ENCODE data around the gene FN1. TPM values are rescaled to one million over a fixed set of nuclear protein-coding genes. Genes with fewer than 3 reads are reported as not detected.
A peak's percentile ranks its signal among the peaks of the same experiment; 100 is the strongest.

The FN1 gene
- polyA plus RNA-seq, 1 of the 3 experiments (the other 2 are of a cell fraction) = 1,671 TPM

DNA sequence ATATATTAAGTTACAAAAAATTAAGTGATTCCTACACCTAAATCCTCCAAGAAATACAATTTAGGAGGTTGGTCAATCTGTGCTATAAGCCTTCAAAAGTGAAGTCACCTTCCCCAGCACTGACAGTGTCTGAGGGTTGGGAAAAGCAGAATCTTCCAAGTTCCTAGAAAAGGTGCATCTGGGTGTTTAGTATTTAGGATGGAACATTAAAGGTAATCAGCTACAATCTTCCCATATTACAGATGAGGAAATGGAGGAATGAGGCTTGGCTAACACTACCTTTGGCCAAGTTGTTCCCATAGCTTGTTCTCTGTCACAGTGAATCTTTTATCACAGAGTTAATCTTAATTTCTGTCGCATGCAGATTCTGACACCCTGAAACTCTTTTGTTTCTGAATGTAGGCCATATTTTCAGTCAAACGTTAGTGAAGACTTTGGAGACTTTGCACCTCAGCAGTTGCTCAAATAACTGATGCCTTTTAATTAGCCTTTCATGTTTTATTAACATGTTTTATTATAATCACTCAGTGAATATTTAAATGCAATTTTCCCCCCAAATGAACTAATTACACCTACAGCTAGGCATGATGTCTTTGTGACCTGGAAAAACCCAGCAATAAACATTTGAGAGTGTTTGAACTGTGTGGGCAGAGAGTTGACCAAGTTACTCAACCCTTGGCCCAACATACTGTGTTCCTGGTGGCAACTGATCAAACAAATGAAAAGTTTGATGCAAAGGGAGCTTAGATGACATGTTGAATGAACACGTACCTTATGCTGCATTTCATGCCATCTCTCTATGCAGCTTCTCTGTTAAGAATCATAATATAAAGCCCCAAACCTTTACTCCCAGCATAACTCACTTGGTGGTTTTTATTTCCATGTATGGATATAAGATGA lies 17.6 kb downstream of the FN1 start (continued):
- TF ChIP-seq, protein P1, sequence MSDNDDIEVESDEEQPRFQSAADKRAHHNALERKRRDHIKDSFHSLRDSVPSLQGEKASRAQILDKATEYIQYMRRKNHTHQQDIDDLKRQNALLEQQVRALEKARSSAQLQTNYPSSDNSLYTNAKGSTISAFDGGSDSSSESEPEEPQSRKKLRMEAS (IDR thresholded peaks at IDR 0.05; ENCODE audit: low read depth) = no peak
- TF ChIP-seq RFX5 (IDR thresholded peaks at IDR 0.05; ENCODE audit: low read length) = no peak
- no peak for TF ChIP-seq CHD2 (IDR thresholded peaks at IDR 0.05; ENCODE audit: low read length, partially characterized antibody)
- no peak for TF ChIP-seq RAD21 (IDR thresholded peaks at IDR 0.05; ENCODE audit: low read length)

DNA sequence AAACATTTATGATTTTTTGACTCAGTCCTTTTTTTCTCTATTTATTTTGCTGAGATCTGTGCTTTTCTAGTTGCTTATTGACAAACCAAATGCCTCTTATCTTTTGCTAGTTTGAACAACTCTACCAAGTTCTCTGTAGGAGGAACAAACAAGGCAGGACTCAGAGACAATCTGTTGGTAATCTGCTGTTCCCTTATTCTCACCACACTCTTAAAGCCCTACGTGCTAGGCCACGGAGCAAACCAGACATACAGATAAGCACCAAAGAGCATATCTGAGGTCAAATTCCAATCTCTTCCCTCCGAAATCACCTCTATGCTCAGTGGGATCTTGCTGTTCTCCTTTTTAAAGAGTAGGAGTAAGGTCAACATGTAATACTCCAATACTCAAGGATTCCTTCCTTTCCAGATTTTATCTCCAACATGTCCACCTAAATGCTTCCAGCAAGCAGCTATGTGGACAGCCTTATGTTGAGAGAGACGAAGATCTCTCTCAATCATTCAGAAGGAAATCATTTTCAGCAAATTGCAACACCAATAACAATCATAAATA lies 18.4 kb downstream of the FN1 start:
- no peak overlapping the region for H2AFZ ChIP-seq (ENCODE audit: low read depth)
- no peak overlapping the region for H3K4me3 ChIP-seq (ENCODE audit: low read depth in 2 of 2, low read length in 1 of 2)
- no peak overlapping the region; the same call in 1 of the 2 replicates for H3K9ac ChIP-seq
- H3F3A ChIP-seq (replicated peaks; ENCODE audit: insufficient read depth) = peaks cover 99% of the 10 kb centered on the region
- peaks cover 94% of the 10 kb centered on the region for H3K79me2 ChIP-seq (ENCODE audit: insufficient read depth)
- ChIA-PET CTCF (no interaction called here), POLR2A (no interaction called here)
- no peaks in the 10 kb centered on the region for H3K9me2 ChIP-seq
- no peaks in the 10 kb centered on the region for H3K9me3 ChIP-seq
- H3K4me2 ChIP-seq = peak overlapping the region; percentile 39; the same call in 1 of the 2 replicates
- H3K4me1 ChIP-seq (ENCODE audit: control insufficient read depth in 1 of 2, insufficient read depth in 2 of 2, low read depth in 1 of 2, low read length in 1 of 2) = peaks cover 0 to 42% of the 10 kb centered on the region in 2 experiments; a peak in 2 of 4 replicates
- H3K27ac ChIP-seq (ENCODE audit: low read depth in 2 of 2, low read length in 1 of 2) = peak overlapping the region in 1 of 2 experiments; percentile 63; a peak in 2 of 4 replicates
- peaks cover 65 to 99% of the 10 kb centered on the region in 2 experiments for H3K36me3 ChIP-seq (replicated peaks in 1 of 2; ENCODE audit: control insufficient read depth in 1 of 2, insufficient read depth in 2 of 2, low read length in 1 of 2)
- H4K20me1 ChIP-seq (ENCODE audit: insufficient read depth) = peaks cover 83% of the 10 kb centered on the region
- no peaks in the 10 kb centered on the region for H3K27me3 ChIP-seq (ENCODE audit: insufficient read depth)
- DNase-seq = no peak
- TF ChIP-seq, protein P2, sequence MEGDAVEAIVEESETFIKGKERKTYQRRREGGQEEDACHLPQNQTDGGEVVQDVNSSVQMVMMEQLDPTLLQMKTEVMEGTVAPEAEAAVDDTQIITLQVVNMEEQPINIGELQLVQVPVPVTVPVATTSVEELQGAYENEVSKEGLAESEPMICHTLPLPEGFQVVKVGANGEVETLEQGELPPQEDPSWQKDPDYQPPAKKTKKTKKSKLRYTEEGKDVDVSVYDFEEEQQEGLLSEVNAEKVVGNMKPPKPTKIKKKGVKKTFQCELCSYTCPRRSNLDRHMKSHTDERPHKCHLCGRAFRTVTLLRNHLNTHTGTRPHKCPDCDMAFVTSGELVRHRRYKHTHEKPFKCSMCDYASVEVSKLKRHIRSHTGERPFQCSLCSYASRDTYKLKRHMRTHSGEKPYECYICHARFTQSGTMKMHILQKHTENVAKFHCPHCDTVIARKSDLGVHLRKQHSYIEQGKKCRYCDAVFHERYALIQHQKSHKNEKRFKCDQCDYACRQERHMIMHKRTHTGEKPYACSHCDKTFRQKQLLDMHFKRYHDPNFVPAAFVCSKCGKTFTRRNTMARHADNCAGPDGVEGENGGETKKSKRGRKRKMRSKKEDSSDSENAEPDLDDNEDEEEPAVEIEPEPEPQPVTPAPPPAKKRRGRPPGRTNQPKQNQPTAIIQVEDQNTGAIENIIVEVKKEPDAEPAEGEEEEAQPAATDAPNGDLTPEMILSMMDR (IDR thresholded peaks at IDR 0.05) = no peak
- WGBS (ENCODE audit: low lambda C conversion rate) = 86% methylated on average over 4 of the region's 4 CpGs

DNA sequence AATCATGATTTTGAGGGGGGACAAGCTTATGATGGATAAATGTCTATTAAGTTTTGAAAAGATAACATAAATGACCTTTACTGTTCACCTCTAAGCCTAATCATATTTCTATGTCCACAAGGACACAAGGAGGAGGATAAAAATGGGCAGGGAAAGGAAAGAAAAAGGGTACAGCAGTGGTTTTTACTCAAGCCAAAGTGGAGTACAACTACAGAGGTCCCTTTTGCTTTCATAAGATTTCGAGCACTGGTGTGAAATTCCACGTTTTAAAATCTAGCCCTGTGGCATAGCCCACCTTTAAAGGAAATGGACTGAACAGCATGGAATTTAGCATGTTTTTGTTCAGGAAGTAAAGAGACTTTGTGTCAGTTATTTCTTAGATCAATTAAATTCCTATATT lies 19.2 kb downstream of the FN1 start:
- Histone ChIP-seq H3K9ac (no peak overlapping the region), H3K36me3 (replicated peaks in 1 of 2; ENCODE audit: control insufficient read depth in 1 of 2, insufficient read depth in 2 of 2, low read length in 1 of 2) (peaks cover 57 to 98% of the 10 kb centered on the region in 2 experiments), H3K27ac (ENCODE audit: low read depth in 2 of 2, low read length in 1 of 2) (peak overlapping the region in 1 of 2 experiments; percentile 63; a peak in 2 of 4 replicates), H4K20me1 (ENCODE audit: insufficient read depth) (peaks cover 79% of the 10 kb centered on the region), H3K4me2 (no peak overlapping the region), H3K27me3 (ENCODE audit: insufficient read depth) (no peaks in the 10 kb centered on the region), H3K4me1 (ENCODE audit: control insufficient read depth in 1 of 2, insufficient read depth in 2 of 2, low read depth in 1 of 2, low read length in 1 of 2) (peaks cover 0 to 49% of the 10 kb centered on the region in 2 experiments; a peak in 2 of 4 replicates), H3K79me2 (ENCODE audit: insufficient read depth) (peaks cover 86% of the 10 kb centered on the region), H3K4me3 (ENCODE audit: low read depth in 2 of 2, low read length in 1 of 2) (no peak overlapping the region), H3K9me2 (no peaks in the 10 kb centered on the region), H3K9me3 (no peaks in the 10 kb centered on the region), H3F3A (replicated peaks; ENCODE audit: insufficient read depth) (peaks cover 99% of the 10 kb centered on the region), H2AFZ (ENCODE audit: low read depth) (no peak overlapping the region)
- CTCF ChIA-PET = no interaction called here
- DNase-seq = no peak
- 62% methylated on average over 2 of the region's 2 CpGs for WGBS (ENCODE audit: low lambda C conversion rate)
- POLR2A ChIA-PET = no interaction called here
- TF ChIP-seq RCOR1 (IDR thresholded peaks at IDR 0.05; ENCODE audit: low read length) (no peak), NFIC (IDR thresholded peaks at IDR 0.05; ENCODE audit: borderline replicate concordance) (no peak), MEF2A (IDR thresholded peaks at IDR 0.05; ENCODE audit: borderline replicate concordance, low read depth) (no peak), YY1 (IDR thresholded peaks at IDR 0.05; ENCODE audit: low read depth) (no peak), FOXM1 (IDR thresholded peaks at IDR 0.05; ENCODE audit: low read depth) (no peak), EZH2phosphoT487 (IDR thresholded peaks at IDR 0.05; ENCODE audit: borderline replicate concordance, low read depth) (no peak), GATA2 (CRISPR knock-in tag; IDR thresholded peaks at IDR 0.05) (no peak), RXRA (IDR thresholded peaks at IDR 0.05; ENCODE audit: borderline replicate concordance, low read depth) (no peak), TEAD4 (IDR thresholded peaks at IDR 0.05; ENCODE audit: borderline replicate concordance, insufficient read depth) (no peak), JUND (IDR thresholded peaks at IDR 0.05) (no peak), TAF1 (IDR thresholded peaks at IDR 0.05; ENCODE audit: borderline replicate concordance, low read depth, low read length) (no peak), FOSL2 (IDR thresholded peaks at IDR 0.05; ENCODE audit: borderline replicate concordance, low read depth) (no peak), MXI1 (IDR thresholded peaks at IDR 0.05; ENCODE audit: low read depth, low read length) (no peak)
- TF ChIP-seq, protein P1 (IDR thresholded peaks at IDR 0.05; ENCODE audit: low read depth) = no peak
- TF ChIP-seq, protein P3, sequence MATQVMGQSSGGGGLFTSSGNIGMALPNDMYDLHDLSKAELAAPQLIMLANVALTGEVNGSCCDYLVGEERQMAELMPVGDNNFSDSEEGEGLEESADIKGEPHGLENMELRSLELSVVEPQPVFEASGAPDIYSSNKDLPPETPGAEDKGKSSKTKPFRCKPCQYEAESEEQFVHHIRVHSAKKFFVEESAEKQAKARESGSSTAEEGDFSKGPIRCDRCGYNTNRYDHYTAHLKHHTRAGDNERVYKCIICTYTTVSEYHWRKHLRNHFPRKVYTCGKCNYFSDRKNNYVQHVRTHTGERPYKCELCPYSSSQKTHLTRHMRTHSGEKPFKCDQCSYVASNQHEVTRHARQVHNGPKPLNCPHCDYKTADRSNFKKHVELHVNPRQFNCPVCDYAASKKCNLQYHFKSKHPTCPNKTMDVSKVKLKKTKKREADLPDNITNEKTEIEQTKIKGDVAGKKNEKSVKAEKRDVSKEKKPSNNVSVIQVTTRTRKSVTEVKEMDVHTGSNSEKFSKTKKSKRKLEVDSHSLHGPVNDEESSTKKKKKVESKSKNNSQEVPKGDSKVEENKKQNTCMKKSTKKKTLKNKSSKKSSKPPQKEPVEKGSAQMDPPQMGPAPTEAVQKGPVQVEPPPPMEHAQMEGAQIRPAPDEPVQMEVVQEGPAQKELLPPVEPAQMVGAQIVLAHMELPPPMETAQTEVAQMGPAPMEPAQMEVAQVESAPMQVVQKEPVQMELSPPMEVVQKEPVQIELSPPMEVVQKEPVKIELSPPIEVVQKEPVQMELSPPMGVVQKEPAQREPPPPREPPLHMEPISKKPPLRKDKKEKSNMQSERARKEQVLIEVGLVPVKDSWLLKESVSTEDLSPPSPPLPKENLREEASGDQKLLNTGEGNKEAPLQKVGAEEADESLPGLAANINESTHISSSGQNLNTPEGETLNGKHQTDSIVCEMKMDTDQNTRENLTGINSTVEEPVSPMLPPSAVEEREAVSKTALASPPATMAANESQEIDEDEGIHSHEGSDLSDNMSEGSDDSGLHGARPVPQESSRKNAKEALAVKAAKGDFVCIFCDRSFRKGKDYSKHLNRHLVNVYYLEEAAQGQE (IDR thresholded peaks at IDR 0.05; ENCODE audit: low read depth, low read length) = no peak

All from SK-N-SH (cell line).